ENCODE data around the gene OGN.

Gene OGN

DNA sequence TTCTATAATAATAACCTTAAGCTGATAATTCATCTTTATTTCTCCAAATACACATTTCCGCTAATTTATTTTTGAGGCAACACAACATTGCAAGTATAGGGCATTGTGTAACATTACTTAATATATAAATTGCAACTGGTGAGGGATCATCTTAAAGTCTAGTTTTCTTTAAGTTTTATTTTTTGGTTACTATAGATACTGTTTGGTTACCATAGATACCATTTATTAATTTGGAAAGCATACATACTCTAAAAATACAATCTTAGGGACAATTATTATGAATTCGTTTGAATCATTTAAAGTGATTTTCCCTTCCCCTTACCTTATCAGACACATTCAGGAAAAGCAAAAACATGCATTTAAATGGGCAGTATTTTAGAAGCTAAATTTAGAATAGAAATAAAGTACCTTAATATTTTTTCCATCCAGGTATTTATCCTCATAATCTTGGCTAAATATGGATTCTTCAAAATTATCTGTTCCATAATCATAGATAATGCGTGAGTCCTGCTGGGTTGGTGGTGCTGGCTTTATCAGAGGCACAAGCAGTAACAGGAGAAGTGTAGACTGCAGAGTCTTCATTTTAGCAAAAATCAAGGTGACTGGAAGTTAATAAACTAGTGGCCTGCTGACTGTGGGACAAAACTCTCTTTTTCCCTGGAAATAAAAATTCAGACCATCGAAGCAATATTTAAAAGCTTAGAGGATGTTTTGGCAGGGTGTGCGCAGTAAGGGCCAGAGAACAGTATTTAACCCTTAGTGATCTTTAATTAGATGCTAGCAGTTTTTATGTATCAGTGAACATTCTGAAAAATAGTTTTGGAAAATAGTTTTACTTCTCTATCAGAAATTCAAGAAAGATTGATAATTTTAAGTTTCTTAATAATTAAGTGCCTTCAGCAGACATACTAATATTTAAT is 1.3 kb downstream of the OGN start:
- DNase-seq (ENCODE audit: low spot score): no peak

DNA sequence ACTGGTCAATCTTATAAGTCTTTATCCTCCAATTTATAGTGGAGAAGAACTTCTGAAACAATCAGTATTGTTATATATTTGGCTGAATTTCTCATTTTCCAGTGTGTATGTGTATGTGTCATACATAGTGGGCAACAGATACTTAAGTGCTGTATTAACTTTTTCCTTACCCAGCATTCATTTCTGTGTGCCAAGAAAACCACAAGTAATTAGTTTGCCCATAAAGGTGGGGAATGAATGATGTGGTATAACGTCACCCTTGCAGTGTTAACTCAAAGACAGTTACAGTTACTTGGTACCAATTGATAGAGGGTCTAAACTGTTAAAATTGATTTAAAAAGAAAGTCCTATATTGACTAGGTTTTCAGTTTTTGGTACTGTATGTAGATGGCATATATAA is 2.0 kb downstream of the OGN start:
- no peak for DNase-seq (ENCODE audit: low spot score)

DNA sequence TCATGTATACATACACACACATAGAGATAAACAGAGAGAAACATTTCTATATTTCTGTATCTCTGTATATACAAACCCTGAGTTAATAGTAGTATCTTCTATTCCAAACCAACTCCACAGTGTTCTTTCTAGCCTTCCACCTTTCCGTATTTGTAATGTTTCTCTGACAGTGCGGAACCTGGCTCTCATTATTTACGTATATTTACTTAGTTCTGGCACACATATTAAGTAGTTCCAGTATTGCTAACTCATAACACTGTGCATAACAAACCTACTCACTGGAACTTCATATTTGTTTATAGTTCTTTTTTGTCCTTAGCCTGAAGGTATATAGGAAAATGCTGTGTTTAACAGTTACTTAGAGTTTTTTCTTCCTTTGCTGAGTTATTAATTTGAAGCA is 6.5 kb downstream of the OGN start:
- no peak for DNase-seq (ENCODE audit: low spot score)

DNA sequence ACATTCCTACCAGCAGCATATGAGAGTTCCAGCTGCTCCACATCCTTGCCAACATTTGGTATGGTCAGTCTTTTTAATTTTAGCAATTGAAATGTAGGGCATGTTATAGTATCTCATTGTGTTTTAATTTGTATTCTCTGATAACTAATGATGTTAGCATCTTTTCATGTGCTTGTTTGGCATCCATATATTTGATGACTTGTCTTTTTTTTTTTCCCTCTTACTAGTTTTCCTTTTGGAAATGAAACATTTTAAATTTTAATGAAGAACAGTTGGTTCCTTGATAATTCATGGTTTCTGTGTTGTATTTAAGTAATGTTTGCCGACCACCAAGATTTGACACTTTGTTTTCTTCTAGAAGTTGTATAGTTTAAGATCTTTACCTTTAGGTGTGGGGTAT is 8.8 kb downstream of the OGN start:
- DNase-seq (ENCODE audit: low spot score): no peak

DNA sequence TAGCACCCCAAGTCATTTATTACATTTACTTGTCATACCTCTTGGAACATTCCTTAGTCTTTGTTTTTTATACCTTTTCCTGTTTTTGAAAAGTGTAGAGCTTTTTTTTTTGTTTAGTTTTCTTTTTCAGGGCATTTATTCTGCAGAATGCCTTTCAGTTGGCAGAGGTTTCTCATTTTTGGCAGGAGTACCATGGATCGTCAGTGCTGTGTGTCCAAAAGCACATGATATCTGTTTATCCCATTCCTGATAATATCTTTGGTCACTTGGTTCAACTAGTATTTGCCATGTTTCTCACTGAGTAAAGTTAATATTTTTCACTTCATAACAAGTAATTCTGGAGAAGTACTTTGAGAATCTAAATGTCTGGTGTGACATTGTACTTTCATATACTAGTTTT is 10.7 kb downstream of the OGN start:
- peak; percentile 20 for DNase-seq (ENCODE audit: low spot score)

DNA sequence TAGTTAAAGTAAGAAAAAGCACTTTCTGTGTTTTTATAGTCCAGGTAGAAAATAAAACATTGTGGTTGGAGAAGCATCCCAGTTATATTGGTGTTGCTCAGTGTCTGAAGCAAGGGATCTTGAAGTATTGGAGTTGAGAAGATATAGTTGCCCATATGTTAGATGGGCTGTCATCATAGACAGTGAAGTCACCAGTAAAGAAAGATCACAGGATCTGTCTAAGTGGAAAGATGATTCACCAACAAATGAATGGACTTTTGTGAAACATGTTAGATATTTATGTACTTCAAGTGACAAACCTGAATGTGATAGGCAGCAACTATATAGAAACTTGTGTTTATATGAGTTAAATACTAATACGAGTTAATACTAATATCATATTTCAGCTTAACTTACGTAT is 11.7 kb downstream of the OGN start:
- DNase-seq (ENCODE audit: low spot score): no peak

DNA sequence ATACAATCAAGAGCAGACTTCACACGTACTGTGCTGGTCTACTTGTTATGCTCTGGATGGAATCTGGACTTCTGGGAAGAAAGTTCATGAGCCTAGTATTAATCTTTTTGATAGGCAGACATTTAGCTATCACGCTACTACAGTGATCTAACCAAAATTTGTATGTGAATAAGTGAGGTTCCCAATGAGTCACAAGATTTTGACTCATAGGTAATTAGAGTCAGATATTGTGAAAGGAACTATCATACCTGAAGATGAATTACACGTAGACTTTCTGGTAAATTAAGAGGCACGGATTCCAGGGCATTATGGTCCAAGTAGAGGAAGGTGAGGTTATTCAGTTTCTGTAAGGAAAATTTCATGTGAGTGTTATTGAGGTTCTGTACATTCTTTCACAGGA is 18.4 kb downstream of the OGN start:
- no peak for DNase-seq (ENCODE audit: low spot score)

DNA sequence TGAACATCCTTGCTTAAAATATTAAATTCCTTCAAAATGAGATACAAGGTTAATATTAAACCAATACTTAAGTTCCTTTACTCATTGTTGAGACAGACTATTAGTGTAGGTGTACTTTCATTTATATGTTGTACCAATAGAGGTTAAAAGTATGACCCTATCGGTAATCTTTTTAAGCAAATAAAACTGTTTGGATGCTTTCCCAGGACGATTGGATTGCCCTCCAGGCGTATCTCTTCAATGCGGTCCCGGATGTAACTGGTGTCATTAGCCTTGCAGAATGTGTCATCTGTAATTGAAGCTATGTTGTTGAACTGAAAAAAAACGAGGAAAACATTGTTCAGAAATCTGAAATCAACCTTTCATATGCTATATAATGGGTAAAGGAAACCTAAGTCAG is 18.9 kb downstream of the OGN start:
- no peak for DNase-seq (ENCODE audit: low spot score)

DNA sequence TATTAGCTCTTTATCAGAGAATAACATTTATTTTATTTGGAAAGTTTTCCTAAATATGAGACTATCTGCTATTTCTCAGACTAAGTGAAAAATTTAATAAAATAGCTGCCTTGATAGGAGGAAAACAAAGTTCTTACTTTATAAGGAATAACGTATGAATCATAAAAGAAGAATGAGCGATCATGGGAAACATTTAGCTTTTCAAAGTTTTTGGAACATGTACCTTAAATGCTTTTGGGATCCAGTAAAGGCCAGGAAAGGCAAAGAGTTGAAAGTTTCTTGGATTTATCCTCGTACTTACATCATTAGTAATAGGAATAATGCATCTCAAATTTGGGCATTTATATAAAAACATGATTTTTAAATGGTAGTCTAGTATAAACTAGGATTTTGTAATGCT is 19.4 kb downstream of the OGN start:
- no peak for DNase-seq (ENCODE audit: low spot score)

DNA sequence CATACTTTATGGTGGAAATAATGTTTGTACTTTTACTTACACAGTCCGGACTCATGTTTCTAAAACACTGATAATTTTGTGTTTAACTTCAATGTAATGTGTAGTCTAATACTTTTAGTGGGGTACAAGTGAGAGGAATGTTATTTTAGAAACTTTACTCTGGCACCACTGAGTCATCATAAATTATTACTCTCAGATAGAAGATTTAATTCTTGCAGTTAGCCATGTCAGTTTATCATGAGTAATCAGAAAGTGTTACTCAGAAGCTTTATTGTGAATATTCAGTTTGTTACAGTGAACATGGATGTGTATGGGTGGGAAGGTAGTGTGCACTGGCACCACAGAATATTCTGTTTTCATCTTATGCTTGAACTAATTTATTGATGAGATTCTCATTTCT is 20.0 kb downstream of the OGN start:
- no peak for DNase-seq (ENCODE audit: low spot score)

DNA sequence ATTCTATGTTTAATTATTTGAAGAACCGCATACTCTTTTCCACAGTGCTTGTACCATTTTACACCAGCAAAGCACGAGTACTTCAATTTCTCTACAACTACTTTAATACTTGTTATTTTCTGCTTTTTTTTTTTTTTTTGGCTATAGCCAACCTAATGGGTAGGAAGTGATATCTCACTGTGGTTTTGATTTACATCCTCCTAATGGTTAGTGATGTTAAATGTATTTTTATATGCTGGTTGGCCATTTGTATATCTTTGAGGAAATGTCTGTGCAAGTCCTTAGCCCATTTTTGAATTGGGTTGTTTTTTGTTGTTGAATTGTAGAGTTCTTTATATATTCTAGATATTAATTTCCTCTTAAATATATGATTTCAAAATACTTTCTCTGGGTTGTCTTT is 22.6 kb downstream of the OGN start:
- no peak for DNase-seq (ENCODE audit: low spot score)

DNA sequence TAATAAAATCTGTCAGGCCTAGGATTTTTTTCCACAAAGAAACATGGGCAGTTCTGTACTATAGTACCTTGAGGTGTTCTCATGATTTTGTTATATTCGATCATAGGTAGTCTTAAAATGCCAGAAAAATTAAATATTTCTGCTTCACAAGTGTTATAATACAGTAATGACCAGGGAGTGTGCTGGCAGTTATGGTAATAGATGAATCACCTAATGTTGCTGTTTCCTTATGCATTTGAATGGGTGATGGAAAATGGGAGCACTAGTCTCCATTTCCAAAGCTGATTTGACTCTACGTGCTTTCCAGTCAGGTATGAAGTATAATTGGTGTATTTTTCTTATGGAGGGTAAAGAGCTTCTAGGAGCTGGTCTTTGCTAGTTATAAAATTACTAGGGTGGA is 23.8 kb downstream of the OGN start:
- no peak for DNase-seq (ENCODE audit: low spot score)

DNA sequence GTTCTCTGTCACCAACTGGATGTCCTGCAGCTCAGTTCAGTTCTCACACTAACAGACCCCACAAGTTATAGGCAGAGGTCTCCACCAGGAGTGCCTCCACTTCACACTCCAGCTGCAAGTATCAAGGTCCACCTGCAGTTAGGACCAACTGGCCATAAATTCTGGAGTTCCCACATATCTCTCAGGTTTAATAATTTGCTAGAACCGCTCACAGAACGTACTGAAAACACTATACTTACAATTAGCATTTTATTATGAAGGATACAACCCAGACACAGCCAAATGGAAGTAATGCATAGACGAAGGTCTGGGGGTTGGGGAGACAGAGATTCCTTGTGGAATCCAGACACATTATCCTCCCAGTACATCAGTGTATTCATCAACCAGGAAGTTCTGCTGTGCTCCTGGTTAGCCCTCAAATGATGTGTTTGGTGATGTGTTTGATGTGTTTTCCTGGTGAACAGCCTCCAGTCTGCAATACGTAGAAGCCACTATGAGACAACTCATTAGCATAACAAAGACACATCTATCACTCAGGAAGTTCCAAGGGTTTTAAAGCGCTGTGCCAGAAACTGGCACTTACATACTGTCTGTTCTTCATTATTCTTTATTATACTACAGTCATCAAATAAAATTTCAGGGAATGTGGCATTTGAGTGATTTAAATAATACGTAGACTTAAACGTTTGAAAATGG is 25.4 kb downstream of the OGN start:
- no peak for DNase-seq (ENCODE audit: low spot score)

DNA sequence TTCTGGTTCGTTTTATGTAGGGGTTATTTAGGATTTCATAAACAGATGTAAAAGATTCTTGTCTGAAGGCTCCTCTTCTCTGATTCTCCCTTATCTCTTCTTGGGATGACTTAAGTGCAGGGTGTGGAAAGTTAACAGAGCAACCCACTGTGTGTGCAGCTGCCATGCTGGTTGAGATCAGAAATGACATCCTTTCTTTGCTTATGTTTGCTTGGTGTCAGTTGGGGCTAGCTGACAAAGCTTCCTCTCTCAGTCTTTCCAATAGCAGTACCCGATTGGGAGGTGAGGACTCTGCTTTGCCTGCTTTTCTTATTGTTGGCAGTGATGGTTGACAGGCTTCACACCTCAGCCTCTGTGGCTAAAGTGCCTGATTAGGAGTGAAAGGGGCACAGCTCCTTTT is 26.5 kb downstream of the OGN start:
- DNase-seq (ENCODE audit: low spot score): no peak

DNA sequence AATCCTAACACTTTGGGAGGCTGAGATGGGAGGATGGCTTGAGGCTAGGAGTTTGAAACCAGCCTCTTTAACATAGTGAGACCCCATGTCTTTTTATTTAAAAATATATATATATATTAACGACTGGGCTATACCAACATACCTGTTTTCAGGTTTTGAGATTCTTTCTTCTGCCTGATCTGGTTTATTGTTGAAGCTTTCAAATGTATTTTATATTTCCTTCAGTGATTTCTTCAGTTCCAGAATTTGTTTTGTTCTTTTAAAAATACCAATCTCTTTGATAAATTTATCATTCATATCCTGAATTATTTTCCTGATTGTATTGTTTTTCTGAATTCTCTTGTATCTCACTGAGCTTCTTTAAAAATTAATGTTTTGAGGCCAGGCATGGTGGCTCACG is 31.2 kb downstream of the OGN start:
- DNase-seq (ENCODE audit: low spot score): no peak

DNA sequence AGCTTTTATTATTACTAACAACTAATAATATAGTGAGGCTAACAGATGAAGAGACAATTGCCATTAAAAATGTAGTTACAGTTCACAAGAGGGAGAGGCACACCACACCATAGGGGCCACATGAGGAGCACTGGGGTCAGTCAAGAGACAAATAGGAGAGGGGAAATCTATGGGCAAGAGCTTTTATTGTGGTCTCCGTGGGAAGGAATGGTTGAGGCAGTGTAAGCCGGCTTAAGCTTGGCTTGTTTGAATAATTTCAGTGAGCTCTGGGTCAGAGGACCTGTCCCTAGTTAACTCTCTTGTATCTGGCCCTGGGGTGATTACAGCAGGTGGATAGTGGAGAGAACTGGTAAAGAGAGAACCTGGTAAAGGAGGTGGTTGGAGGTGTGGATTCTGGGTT is 35.3 kb downstream of the OGN start:
- DNase-seq (ENCODE audit: low spot score): no peak

DNA sequence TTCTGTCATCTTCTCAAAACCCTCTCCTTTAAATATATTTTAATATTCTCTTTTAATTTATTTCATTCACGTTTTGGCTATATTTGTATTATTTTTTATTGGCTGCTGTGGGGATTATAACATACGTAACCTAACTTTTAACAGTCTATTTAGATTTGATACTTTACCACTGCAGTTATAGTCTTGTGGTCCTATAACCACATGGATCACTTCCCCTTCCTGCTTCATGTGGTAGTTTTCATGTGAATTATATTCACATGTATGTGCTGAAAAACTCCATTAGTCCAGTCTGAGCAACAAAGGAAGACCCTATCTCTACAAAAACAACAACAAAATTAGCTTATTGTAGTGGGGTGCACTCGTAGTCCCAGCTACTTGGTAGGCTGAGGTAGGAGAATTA is 44.3 kb downstream of the OGN start:
- no peak for DNase-seq (ENCODE audit: low spot score)

DNA sequence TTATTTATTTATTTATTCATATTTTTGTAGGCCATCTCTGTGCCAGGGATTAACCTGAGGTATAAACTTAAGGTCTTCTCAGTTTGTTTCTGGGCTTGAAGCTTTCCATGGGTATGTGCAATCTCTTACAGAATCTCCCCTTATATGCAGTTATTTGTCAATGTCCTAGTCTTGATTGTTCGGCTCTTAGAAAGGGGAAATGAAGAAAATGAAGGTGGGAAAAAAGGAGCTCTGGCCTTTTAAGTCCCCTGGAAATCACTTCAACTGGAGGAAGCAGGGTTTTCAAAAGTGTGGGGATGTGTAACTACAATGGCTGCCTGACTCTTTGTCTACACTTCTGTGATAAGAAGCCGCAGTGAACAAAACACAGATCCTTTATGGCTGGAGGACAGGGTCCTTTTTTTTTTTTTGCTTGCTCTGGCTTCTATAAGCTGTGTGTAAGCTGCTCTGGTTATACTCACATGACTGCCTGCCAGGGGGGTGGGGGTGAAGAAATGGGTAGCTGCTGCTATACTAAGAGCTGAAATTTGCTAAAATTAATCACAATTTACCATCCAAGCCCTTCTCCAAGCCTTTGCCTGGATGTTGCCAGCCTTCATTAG is 44.9 kb downstream of the OGN start:
- DNase-seq (ENCODE audit: low spot score): no peak

DNA sequence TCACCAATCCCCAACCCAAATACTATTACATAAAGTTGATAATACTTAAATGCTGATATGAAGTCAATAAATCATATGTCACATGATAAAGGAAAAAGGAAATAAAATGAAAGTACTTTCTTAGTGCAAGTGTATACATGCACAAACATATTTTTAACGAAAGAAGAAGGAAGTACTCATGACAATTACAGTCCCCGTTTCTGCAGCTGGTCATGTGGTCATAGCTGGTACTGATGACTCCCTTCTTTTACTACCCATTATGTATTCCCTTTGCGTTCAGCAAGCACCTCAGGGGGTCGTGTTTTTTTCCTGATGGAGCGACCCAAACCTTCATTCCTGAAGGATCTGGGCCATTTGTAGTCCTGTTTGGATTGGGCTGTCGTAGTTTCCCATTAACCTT is 51.3 kb downstream of the OGN start:
- no peak for DNase-seq (ENCODE audit: low spot score)

DNA sequence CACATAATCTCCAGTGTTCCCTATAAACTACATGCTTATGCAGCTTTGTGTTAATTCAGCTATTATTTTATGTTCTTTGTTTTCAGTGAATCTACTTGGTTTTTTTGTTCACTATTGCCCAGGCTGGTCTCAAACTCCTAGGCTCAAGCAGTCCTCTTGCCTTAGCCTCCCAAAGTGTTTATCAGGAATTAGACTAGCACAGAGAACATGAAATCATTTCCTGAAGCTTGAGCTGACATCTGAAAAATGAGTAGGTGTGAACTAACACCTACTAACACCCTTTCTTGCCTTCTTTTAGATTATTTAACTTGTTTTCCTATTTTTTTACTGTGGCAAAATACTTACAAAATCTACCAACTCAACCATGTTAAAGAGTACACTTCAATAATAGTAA is 53.6 kb downstream of the OGN start:
- no peak for DNase-seq (ENCODE audit: low spot score)

DNA sequence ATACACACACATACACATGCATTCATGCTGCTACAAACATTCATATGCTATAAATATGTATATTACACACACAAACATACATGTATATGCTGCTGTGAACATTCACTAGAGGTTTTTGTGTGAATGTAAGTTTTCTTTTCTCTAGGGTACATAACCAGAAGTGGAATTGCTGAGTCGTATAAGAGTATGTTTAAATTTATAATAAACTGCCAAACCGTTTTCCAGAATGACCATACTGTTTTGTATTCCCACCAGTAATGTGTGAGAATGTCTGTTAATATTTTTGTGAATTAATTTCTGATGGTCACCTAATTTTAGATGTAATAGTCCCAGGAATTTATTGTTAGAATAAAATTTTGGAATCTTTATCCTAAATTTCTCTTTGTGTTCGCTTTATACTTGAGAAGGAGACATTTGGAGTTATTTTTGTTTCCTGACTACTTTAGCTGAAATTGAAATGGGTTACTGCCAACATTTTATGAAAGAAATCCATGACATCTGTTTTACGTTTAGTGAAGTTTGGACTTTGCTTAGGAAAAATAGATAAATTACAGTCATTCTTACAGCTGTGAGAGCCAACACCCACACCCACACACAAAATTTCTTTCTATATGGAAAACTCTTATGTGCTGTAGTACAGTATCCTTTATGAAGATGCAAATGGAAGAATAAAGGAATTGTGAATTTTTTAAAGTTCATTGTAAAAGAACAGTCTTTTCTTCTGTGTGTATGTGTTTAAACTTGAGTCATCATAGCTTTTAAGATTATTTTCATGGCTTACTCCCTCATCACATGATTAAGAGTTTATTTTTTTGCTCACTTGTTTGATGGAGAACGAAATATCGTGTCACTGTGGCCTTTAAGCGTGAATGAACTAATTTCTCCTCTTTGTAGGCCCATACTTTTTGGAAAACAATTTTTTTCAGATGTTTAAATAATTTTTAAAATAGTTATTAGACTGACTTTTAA is 54.3 kb downstream of the OGN start:
- DNase-seq (ENCODE audit: low spot score): no peak

DNA sequence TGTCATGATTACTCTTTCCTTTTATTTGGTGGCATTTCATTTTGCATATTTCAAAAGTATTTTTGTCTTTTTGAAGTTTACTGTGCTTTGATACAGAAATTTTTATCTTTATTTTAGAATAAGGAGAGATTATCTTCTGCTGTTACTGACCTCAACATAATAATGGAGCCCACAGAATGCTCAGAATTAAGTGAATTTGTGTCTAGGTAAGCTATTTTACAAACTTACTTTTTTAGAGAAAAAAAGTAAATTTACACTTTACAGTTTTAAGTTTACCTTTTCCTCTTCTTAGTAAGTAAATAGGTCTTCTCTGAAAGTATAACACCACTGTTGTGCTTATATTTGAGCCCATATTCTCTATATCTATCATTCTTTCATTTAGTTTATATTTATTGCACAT is 58.8 kb downstream of the OGN start:
- no peak for DNase-seq (ENCODE audit: low spot score)
